PC-9 (cell line): ENCODE measurements around the gene CCDC68. TPM values are rescaled to one million over a fixed set of nuclear protein-coding genes. Genes with fewer than 3 reads are reported as not detected.
A peak's percentile ranks its signal among the peaks of the same experiment; 100 is the strongest.

Experiments used
- BruUV-seq: library from RNA; stranded (reverse); fragments of 400-500 nt; replicated peaks from 2 replicates; lab custom pipeline; 2021; lab: Mats Ljungman, UMichigan
- CTCF ChIA-PET: fragments of 300-600 bp; sonication (Branson Sonifier 250); formaldehyde crosslinking; loops from one replicate; lab custom pipeline; 2022; ENCODE audit warnings: antibody characterized with exemption; lab: Charles Lee
- POLR2A ChIA-PET: fragments of 300-600 bp; sonication (Branson Sonifier 250); formaldehyde crosslinking; loops from one replicate; lab custom pipeline; 2022; ENCODE audit warnings: antibody characterized with exemption; ENCODE audit not compliant: unreplicated experiment; lab: Charles Lee
- DNase-seq, 2 experiments: peaks; one replicate each; pipeline versions ENCODE4 v3.0.0 to v3.0.0-alpha.2; 2015 to 2022; ENCODE audit warnings: mixed read lengths in 1 of 2
- H2AFZ ChIP-seq: fragments of 200-600 bp; sonication (generic); 2 replicates; pipeline ENCODE4 v1.8.1; 2017; ENCODE audit warnings: antibody characterized with exemption
- H3F3A ChIP-seq: fragments of 200-600 bp; sonication (generic); 2 replicates; pipeline ENCODE4 v1.8.1; 2017; ENCODE audit warnings: antibody characterized with exemption, mild to moderate bottlenecking, low read depth; ENCODE audit not compliant: insufficient read depth
- H3K27ac ChIP-seq: fragments of 200-600 bp; sonication (generic); 2 replicates; pipeline ENCODE4 v1.6.1; 2016; ENCODE audit warnings: mixed run types
- H3K27me3 ChIP-seq: fragments of 200-600 bp; sonication (generic); 2 replicates; pipeline ENCODE4 v1.6.1; 2016; ENCODE audit warnings: low read depth, mixed run types; ENCODE audit not compliant: insufficient read depth
- H3K36me3 ChIP-seq: fragments of 200-600 bp; sonication (generic); 2 replicates; pipeline ENCODE4 v1.6.1; 2016; ENCODE audit warnings: low read depth, mixed run types
- H3K4me1 ChIP-seq: fragments of 200-600 bp; sonication (generic); replicated peaks from 2 replicates; pipeline ENCODE4 v1.6.1; 2016; ENCODE audit warnings: mixed run types; ENCODE audit not compliant: insufficient read depth
- H3K4me2 ChIP-seq: fragments of 200-600 bp; sonication (generic); 2 replicates; pipeline ENCODE4 v1.6.1; 2017; ENCODE audit warnings: mixed run types
- H3K4me3 ChIP-seq: fragments of 200-600 bp; sonication (generic); 2 replicates; pipeline ENCODE4 v1.6.1; 2016; ENCODE audit warnings: mixed run types
- H3K79me2 ChIP-seq: fragments of 200-600 bp; sonication (generic); 2 replicates; pipeline ENCODE4 v1.6.1; 2017; ENCODE audit warnings: low read depth, mixed run types
- H3K9me2 ChIP-seq: fragments of 200-600 bp; sonication (generic); 2 replicates; pipeline ENCODE4 v1.8.1; 2017; ENCODE audit warnings: mild to moderate bottlenecking; ENCODE audit not compliant: insufficient read depth
- H3K9me3 ChIP-seq: fragments of 200-600 bp; sonication (generic); 2 replicates; pipeline ENCODE4 v1.8.1; 2016; ENCODE audit warnings: low read depth; ENCODE audit not compliant: insufficient read depth
- H4K20me1 ChIP-seq: fragments of 200-600 bp; sonication (generic); 2 replicates; pipeline ENCODE4 v1.8.1; 2017; ENCODE audit not compliant: insufficient read depth
- EZH2 ChIP-seq: fragments of 200-600 bp; sonication (generic); IDR thresholded peaks from 2 replicates; pipeline ENCODE4 v1.8.0; 2017; ENCODE audit warnings: antibody characterized with exemption, low read depth
- intact Hi-C: fragments of 100-400 bp; cut with micrococcal nuclease; formaldehyde crosslinking; loops from one replicate; pipeline ENCODE4 v1.10.0; 2022; ENCODE audit not compliant: unreplicated experiment
- total RNA-seq: library from RNA; stranded (reverse); gene quantifications from 2 replicates; pipeline ENCODE4 v1.2.3, GENCODE V29; 2021
- TF ChIP-seq, protein P1 (sequence below): fragments of 200-600 bp; sonication (generic); conservative IDR thresholded peaks from 2 replicates; pipeline ENCODE4 v1.6.1; 2017; ENCODE audit warnings: mixed run types, antibody characterized with exemption, mild to moderate bottlenecking, moderate library complexity

CCDC68 gene
- total RNA-seq, 1 experiment from 2014 or later, result 2.9 TPM

DNA sequence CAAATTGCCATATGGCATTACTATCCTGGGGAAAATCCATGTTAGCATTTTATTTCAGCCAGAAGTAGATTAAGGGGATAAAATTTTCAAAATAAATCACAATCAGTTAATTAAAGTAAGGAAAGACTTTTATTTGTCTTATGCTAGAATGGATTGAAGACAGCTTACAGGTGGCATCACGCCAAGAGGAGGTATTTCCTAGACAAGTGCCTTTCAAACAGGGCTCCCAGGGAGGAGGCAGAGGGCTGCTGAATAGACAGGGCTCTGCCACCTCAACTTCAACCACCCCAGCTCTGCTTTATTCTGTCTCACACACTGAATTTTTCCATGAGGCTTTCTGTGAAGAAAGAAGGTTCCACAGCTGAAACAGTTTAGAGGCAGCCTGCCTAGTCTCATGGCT lies 12.2 kb downstream of the CCDC68 start:
- no peaks in the 10 kb centered on the region for H4K20me1 ChIP-seq
- H3K4me3 ChIP-seq, result peak overlapping the region; percentile 62; the same call in 1 of the 2 replicates
- H2AFZ ChIP-seq, result no peak overlapping the region
- ChIA-PET CTCF (no interaction called here), POLR2A (no interaction called here)
- H3K4me1 ChIP-seq, result peaks cover 44% of the 10 kb centered on the region
- H3K9me3 ChIP-seq, result no peaks in the 10 kb centered on the region
- DNase-seq, result no peak
- no peaks in the 10 kb centered on the region for H3K27me3 ChIP-seq
- peak overlapping the region; percentile 74 for H3K4me2 ChIP-seq
- no peaks in the 10 kb centered on the region for H3K79me2 ChIP-seq
- H3K27ac ChIP-seq, result peak overlapping the region; percentile 79
- H3F3A ChIP-seq, result peaks cover 22% of the 10 kb centered on the region
- 0 out of 2 replicates have a peak, but pooled peaks cover 6% of the 10 kb centered on the region for H3K36me3 ChIP-seq
- TF ChIP-seq, protein P1, sequence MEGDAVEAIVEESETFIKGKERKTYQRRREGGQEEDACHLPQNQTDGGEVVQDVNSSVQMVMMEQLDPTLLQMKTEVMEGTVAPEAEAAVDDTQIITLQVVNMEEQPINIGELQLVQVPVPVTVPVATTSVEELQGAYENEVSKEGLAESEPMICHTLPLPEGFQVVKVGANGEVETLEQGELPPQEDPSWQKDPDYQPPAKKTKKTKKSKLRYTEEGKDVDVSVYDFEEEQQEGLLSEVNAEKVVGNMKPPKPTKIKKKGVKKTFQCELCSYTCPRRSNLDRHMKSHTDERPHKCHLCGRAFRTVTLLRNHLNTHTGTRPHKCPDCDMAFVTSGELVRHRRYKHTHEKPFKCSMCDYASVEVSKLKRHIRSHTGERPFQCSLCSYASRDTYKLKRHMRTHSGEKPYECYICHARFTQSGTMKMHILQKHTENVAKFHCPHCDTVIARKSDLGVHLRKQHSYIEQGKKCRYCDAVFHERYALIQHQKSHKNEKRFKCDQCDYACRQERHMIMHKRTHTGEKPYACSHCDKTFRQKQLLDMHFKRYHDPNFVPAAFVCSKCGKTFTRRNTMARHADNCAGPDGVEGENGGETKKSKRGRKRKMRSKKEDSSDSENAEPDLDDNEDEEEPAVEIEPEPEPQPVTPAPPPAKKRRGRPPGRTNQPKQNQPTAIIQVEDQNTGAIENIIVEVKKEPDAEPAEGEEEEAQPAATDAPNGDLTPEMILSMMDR, result no peak
- TF ChIP-seq EZH2, result no peak
- intact Hi-C loops, result loop anchor here (10.0 kb wide), 1 partner anchor 272 kb away; no protein-coding TSS in a partner anchor
- H3K9me2 ChIP-seq, result no peaks in the 10 kb centered on the region
- no TSS peak for BruUV-seq

DNA sequence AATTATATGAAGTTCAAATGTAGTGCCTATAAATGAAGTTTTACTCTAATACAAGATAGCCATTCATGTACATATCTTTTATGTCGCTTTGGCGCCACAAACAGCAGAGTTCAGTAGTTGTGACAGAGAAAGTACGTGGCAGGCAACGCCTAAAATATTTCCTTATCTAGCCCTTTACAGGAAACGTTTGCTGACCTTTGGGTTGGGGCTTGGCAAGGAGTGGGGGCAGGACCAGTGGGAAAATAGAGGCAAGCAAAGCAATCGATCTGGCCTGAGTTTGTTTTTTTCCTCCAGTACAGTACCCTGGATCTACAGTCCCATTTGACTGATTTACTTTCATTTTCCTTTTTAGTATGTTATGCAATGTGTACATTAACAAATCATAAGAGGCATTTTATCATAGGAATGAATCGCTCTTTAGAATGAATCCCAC lies 13.1 kb downstream of the CCDC68 start:
- Histone ChIP-seq H4K20me1 (no peaks in the 10 kb centered on the region), H2AFZ (peak overlapping the region; percentile 84), H3K9me2 (no peaks in the 10 kb centered on the region), H3K9me3 (no peaks in the 10 kb centered on the region), H3K4me2 (peak overlapping the region; percentile 74), H3K4me3 (peak overlapping the region; percentile 62), H3K36me3 (0 out of 2 replicates have a peak, but pooled peaks cover 7% of the 10 kb centered on the region), H3K4me1 (peaks cover 44% of the 10 kb centered on the region), H3K27ac (peak overlapping the region; percentile 79), H3F3A (peaks cover 22% of the 10 kb centered on the region), H3K79me2 (no peaks in the 10 kb centered on the region), H3K27me3 (no peaks in the 10 kb centered on the region)
- BruUV-seq, result no TSS peak
- peak; percentile 17 to 86 for DNase-seq
- intact Hi-C loops, result loop anchor here (10.0 kb wide), 1 partner anchor 271 kb away; no protein-coding TSS in a partner anchor
- no peak for TF ChIP-seq EZH2
- TF ChIP-seq, protein P1, result no peak
- CTCF ChIA-PET, result no interaction called here
- POLR2A ChIA-PET, result no interaction called here

DNA sequence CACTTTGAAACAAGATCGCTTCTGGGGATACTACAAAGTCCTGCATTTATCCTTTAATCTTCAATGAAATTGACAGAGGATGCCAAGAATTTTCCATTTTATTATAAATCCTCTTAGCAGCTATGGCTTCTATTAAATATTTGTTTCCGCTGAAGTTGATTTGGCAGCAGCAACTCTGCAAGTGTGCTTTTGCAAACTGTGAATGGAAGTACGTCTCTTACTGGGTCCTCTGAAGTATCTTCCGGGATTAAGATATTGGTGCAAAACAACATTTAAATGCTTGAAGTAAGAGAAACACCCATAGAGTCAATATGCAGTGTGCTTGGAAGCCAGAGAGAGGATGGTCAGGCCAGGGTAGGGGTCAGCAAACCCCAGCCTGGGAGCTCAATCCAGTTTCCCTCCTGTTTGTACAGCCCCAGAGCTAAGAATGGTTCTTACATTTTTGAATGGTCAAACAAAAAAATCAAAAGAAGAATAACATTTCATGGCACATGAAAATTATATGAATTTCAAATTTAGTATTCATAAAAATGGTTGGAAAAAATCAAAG lies 13.6 kb downstream of the CCDC68 start:
- intact Hi-C loops, result loop anchor here (10.0 kb wide), 1 partner anchor 271 kb away; no protein-coding TSS in a partner anchor
- no peak for DNase-seq
- POLR2A ChIA-PET, result interaction anchor here (0.7 kb wide), 1 partner anchor 17 kb away, joined by 10 read pairs; no protein-coding TSS in a partner anchor
- Histone ChIP-seq H4K20me1 (no peaks in the 10 kb centered on the region), H3K4me1 (peaks cover 44% of the 10 kb centered on the region), H3K27ac (peak overlapping the region; percentile 79), H3K4me3 (peak overlapping the region; percentile 62), H3K9me3 (no peaks in the 10 kb centered on the region), H3K36me3 (peaks cover 10% of the 10 kb centered on the region; the same call in 1 of the 2 replicates), H2AFZ (peak overlapping the region; percentile 84), H3K27me3 (no peaks in the 10 kb centered on the region), H3F3A (peaks cover 22% of the 10 kb centered on the region), H3K9me2 (no peaks in the 10 kb centered on the region), H3K79me2 (no peaks in the 10 kb centered on the region), H3K4me2 (peak overlapping the region; percentile 74)
- CTCF ChIA-PET, result no interaction called here
- no TSS peak for BruUV-seq
- no peak for TF ChIP-seq EZH2
- TF ChIP-seq, protein P1, result no peak
